ENCODE data around the gene C2orf81. TPM values are rescaled to one million over a fixed set of nuclear protein-coding genes. Genes with fewer than 3 reads are reported as not detected.
A peak's percentile ranks its signal among the peaks of the same experiment; 100 is the strongest.

The C2orf81 gene
- total and polyA plus RNA-seq, 7 experiments from 2014 or later = 4.3 to 10.5 (median 7.9) TPM

DNA sequence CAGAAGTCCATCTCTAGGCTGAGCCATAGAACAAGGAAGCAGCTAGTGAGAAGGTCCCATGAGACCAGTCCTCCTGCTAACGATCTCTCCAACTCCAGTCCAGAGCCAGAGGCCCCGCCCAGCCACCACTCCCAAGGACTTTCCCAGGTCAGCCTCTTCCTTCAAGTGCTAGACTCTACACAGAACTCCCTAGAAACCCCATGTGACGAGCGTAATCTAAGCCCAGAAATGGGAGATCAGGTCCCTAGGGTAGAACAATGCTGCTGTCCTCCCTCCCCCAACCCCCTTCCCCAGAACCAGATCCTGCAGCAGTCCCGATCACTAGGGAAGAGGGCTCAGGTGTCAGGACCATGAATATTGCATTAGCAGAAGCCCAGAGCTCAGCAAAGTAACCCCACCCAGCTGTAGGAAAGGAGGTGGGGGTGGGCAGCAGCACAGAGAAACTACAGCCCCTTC, 48.2 kb downstream of the C2orf81 start:
- H3K4me3 ChIP-seq (ENCODE audit: low read length) = no peak overlapping the region
- no peak overlapping the region for H3K27ac ChIP-seq (ENCODE audit: low read depth, low read length)
- Mint-ChIP-seq H3K4me1 (peaks cover 5 to 15% (median 8%) of the 10 kb centered on the region in 7 donors), H3K27me3 (no peaks in the 10 kb centered on the region), H3K4me3 (no peak overlapping the region), H3K27ac (peak overlapping the region in 1 of 9 donors; percentile 74), H3K36me3 (peaks cover 8 to 64% (median 40%) of the 10 kb centered on the region in 5 donors), H3K9me3 (no peaks in the 10 kb centered on the region)
- H3K4me1 ChIP-seq (ENCODE audit: control insufficient read depth in 2 of 2, insufficient read depth in 2 of 2, low read length in 2 of 2) = no peaks in the 10 kb centered on the region
- CTCF ChIA-PET = no interaction called here
- intact Hi-C loops (cut with micrococcal nuclease) = no loop called here
- H3K9me3 ChIP-seq (ENCODE audit: control insufficient read depth in 2 of 3, low read length in 3 of 3) = no peaks in the 10 kb centered on the region
- POLR2A ChIA-PET = interaction anchor here (0.7 kb wide), 1 partner anchor 215 kb away, joined by 3 read pairs; no protein-coding TSS in a partner anchor
- H3K36me3 ChIP-seq (ENCODE audit: control insufficient read depth in 2 of 3, insufficient read depth in 3 of 3, low read length in 3 of 3) = peaks cover 20 to 72% (median 23%) of the 10 kb centered on the region in 3 experiments
- H3K27me3 ChIP-seq (ENCODE audit: control insufficient read depth in 2 of 2, insufficient read depth in 2 of 2, low read length in 2 of 2) = no peaks in the 10 kb centered on the region
- DNase-seq = no peak
- no peak for ATAC-seq

DNA sequence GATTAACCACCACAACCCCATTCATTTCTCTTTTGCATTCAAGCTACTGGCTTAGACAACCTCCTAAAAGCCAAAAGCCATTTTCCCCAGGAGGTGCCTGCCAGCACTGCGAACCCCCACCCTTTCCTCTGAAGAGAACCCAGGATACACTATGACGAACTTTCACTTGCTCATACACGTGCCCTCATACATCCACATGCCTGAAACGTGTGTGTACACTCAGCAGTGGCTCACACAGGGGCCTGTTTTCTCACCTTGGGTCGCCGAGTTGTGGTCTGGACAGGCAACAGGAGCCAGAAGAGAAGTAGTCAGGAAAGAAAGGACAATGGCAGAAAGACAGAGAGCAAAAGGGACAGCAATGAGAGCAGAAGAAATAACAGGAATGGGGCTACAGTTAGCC, 48.7 kb downstream of the C2orf81 start:
- H3K4me1 ChIP-seq (ENCODE audit: control insufficient read depth in 2 of 2, insufficient read depth in 2 of 2, low read length in 2 of 2) = no peaks in the 10 kb centered on the region
- H3K36me3 ChIP-seq (ENCODE audit: control insufficient read depth in 2 of 3, insufficient read depth in 3 of 3, low read length in 3 of 3) = peaks cover 26 to 72% (median 28%) of the 10 kb centered on the region in 3 experiments
- no peak overlapping the region for H3K27ac ChIP-seq (ENCODE audit: low read depth, low read length)
- Mint-ChIP-seq H3K9me3 (no peaks in the 10 kb centered on the region), H3K4me1 (peaks cover 0 to 16% (median 7%) of the 10 kb centered on the region in 7 donors), H3K27ac (peak overlapping the region in 1 of 9 donors; percentile 84), H3K4me3 (no peak overlapping the region), H3K27me3 (no peaks in the 10 kb centered on the region), H3K36me3 (peaks cover 8 to 64% (median 42%) of the 10 kb centered on the region in 5 donors)
- ATAC-seq (no peak), DNase-seq (no peak)
- no peak overlapping the region for H3K4me3 ChIP-seq (ENCODE audit: low read length)
- POLR2A ChIA-PET = no interaction called here
- H3K27me3 ChIP-seq (ENCODE audit: control insufficient read depth in 2 of 2, insufficient read depth in 2 of 2, low read length in 2 of 2) = no peaks in the 10 kb centered on the region
- intact Hi-C loops (cut with micrococcal nuclease) = no loop called here
- CTCF ChIA-PET = interaction anchor here (0.6 kb wide), 1 partner anchor 20 kb away, joined by 3 read pairs; no protein-coding TSS in a partner anchor
- no peaks in the 10 kb centered on the region for H3K9me3 ChIP-seq (ENCODE audit: control insufficient read depth in 2 of 3, low read length in 3 of 3)

DNA sequence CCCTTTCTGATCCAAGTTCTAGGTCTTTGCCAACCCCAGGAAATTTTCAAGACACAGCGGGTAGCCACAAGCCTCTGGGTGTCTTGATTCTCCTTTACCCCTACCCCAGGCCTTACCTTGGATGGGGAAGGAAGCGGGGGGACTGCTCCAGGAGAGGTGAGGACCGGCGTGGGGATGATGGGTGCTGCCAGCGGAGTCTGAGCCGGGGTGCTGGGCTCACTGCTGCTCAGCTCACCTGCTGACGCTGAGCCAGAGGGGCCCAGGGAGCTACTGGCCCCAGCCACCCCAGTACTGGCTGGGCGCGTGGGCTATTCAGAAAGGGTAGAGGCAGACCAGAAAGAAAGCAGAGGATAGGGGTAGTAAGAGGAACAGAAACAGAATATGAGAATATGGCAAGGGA, 50.0 kb downstream of the C2orf81 start:
- DNase-seq (no peak), ATAC-seq (no peak)
- Histone ChIP-seq H3K9me3 (ENCODE audit: control insufficient read depth in 2 of 3, low read length in 3 of 3) (no peaks in the 10 kb centered on the region), H3K4me3 (ENCODE audit: low read length) (no peak overlapping the region), H3K36me3 (ENCODE audit: control insufficient read depth in 2 of 3, insufficient read depth in 3 of 3, low read length in 3 of 3) (peaks cover 28 to 72% (median 28%) of the 10 kb centered on the region in 3 experiments), H3K27me3 (ENCODE audit: control insufficient read depth in 2 of 2, insufficient read depth in 2 of 2, low read length in 2 of 2) (no peaks in the 10 kb centered on the region), H3K27ac (ENCODE audit: low read depth, low read length) (no peak overlapping the region), H3K4me1 (ENCODE audit: control insufficient read depth in 2 of 2, insufficient read depth in 2 of 2, low read length in 2 of 2) (no peaks in the 10 kb centered on the region)
- no peaks in the 10 kb centered on the region for H3K27me3 Mint-ChIP-seq
- H3K27ac Mint-ChIP-seq = peak overlapping the region in 2 of 9 donors; percentile 40 to 76
- H3K36me3 Mint-ChIP-seq = peaks cover 11 to 65% (median 48%) of the 10 kb centered on the region in 5 donors
- H3K4me3 Mint-ChIP-seq = no peak overlapping the region
- intact Hi-C loops (cut with micrococcal nuclease) = no loop called here
- H3K9me3 Mint-ChIP-seq = no peaks in the 10 kb centered on the region
- peaks cover 0 to 15% (median 0%) of the 10 kb centered on the region in 7 donors for H3K4me1 Mint-ChIP-seq
- POLR2A ChIA-PET = no interaction called here
- CTCF ChIA-PET = no interaction called here

DNA sequence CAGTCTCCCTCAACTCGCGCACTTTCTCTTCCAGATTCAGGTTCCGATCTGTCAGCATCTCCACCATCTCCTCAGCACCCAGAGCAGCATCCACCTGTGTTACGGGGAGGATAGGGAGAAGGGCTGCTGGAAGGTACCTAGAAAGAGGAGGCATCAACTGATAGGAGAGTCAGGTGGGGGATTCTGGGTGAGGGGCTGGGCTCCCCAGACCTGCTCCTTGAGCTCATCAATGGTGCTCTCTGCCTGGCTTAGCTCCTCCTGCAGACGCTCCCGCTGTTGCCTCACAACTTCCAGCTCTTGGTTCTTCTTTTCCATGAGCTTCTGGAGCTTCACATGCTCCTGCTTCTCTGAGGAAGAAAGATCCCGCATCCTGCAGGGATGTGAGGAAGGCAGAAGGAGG, 51.4 kb downstream of the C2orf81 start:
- DNase-seq (no peak), ATAC-seq (no peak)
- Histone ChIP-seq H3K4me3 (ENCODE audit: low read length) (no peak overlapping the region), H3K4me1 (ENCODE audit: control insufficient read depth in 2 of 2, insufficient read depth in 2 of 2, low read length in 2 of 2) (no peaks in the 10 kb centered on the region), H3K36me3 (ENCODE audit: control insufficient read depth in 2 of 3, insufficient read depth in 3 of 3, low read length in 3 of 3) (peaks cover 35 to 80% (median 37%) of the 10 kb centered on the region in 3 experiments), H3K27ac (ENCODE audit: low read depth, low read length) (no peak overlapping the region), H3K9me3 (ENCODE audit: control insufficient read depth in 2 of 3, low read length in 3 of 3) (no peaks in the 10 kb centered on the region), H3K27me3 (ENCODE audit: control insufficient read depth in 2 of 2, insufficient read depth in 2 of 2, low read length in 2 of 2) (no peaks in the 10 kb centered on the region)
- Mint-ChIP-seq H3K4me3 (no peak overlapping the region), H3K4me1 (peaks cover 0 to 9% (median 0%) of the 10 kb centered on the region in 7 donors), H3K27me3 (no peaks in the 10 kb centered on the region), H3K27ac (no peak overlapping the region), H3K36me3 (peaks cover 19 to 67% (median 48%) of the 10 kb centered on the region in 5 donors), H3K9me3 (no peaks in the 10 kb centered on the region)
- intact Hi-C loops (cut with micrococcal nuclease) = no loop called here
- CTCF ChIA-PET = interaction anchor here (1.3 kb wide), 1 partner anchor 35 kb away, joined by 3 read pairs; no protein-coding TSS in a partner anchor
- POLR2A ChIA-PET = no interaction called here

DNA sequence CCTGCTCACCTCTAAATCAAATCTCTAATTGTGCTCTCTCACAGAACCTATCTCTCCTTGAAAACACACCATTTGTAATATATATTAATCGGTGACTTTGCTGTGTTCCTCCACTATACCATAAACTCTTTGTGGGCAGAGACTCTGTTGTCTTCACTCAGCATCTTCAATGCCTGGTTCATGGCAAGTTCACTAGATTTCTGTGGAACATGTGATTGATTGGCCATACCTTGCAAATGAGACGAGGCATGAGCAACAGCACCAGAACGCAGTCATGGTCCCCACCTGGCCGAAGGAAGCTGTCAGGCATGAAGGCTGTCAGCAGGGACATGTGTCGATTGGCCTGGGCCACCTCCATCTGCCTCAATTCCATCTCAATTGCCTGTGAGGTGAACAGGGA, 52.9 kb downstream of the C2orf81 start:
- no peak overlapping the region for H3K4me3 Mint-ChIP-seq
- ChIA-PET POLR2A (interaction anchor here (0.6 kb wide), 1 partner anchor 278 kb away, joined by 3 read pairs; no protein-coding TSS in a partner anchor), CTCF (no interaction called here)
- no peaks in the 10 kb centered on the region for H3K27me3 Mint-ChIP-seq
- no peak for ATAC-seq
- Histone ChIP-seq H3K4me3 (ENCODE audit: low read length) (no peak overlapping the region), H3K27ac (ENCODE audit: low read depth, low read length) (no peak overlapping the region), H3K27me3 (ENCODE audit: control insufficient read depth in 2 of 2, insufficient read depth in 2 of 2, low read length in 2 of 2) (no peaks in the 10 kb centered on the region), H3K4me1 (ENCODE audit: control insufficient read depth in 2 of 2, insufficient read depth in 2 of 2, low read length in 2 of 2) (no peaks in the 10 kb centered on the region), H3K36me3 (ENCODE audit: control insufficient read depth in 2 of 3, insufficient read depth in 3 of 3, low read length in 3 of 3) (peaks cover 37 to 88% (median 40%) of the 10 kb centered on the region in 3 experiments), H3K9me3 (ENCODE audit: control insufficient read depth in 2 of 3, low read length in 3 of 3) (no peaks in the 10 kb centered on the region)
- peak overlapping the region in 1 of 9 donors; percentile 37 for H3K27ac Mint-ChIP-seq
- H3K36me3 Mint-ChIP-seq = peaks cover 19 to 77% (median 54%) of the 10 kb centered on the region in 5 donors
- intact Hi-C loops (cut with micrococcal nuclease) = no loop called here
- no peaks in the 10 kb centered on the region for H3K9me3 Mint-ChIP-seq
- H3K4me1 Mint-ChIP-seq = peaks cover 0 to 3% (median 0%) of the 10 kb centered on the region in 7 donors
- DNase-seq = no peak

DNA sequence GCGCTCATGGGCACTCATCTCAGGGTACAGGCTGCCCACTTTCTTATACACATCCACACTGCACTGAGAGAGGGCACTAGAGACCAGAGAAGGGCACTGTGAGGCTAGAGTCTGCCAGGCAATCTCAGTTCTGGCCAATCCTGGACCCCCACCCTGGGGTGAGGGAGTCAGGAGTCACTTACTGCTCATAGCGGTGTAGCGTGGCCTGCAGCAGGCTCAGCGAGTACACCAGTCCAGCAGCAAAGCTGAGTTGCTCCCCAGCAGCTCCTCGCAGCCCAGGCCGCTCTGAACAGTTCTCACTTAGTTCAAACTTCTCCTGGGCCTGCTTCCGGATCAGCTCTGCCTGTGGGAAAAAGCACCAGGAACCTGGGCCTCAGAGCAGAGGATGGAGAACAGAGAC, 53.6 kb downstream of the C2orf81 start:
- ChIA-PET POLR2A (no interaction called here), CTCF (no interaction called here)
- no peaks in the 10 kb centered on the region for H3K9me3 ChIP-seq (ENCODE audit: control insufficient read depth in 2 of 3, low read length in 3 of 3)
- H3K4me3 ChIP-seq (ENCODE audit: low read length) = no peak overlapping the region
- intact Hi-C loops (cut with micrococcal nuclease) = no loop called here
- H3K27me3 ChIP-seq (ENCODE audit: control insufficient read depth in 2 of 2, insufficient read depth in 2 of 2, low read length in 2 of 2) = no peaks in the 10 kb centered on the region
- H3K4me3 Mint-ChIP-seq = no peak overlapping the region
- DNase-seq = no peak
- H3K27ac Mint-ChIP-seq = no peak overlapping the region
- H3K36me3 ChIP-seq (ENCODE audit: control insufficient read depth in 2 of 3, insufficient read depth in 3 of 3, low read length in 3 of 3) = peaks cover 39 to 95% (median 47%) of the 10 kb centered on the region in 3 experiments
- no peaks in the 10 kb centered on the region for H3K4me1 ChIP-seq (ENCODE audit: control insufficient read depth in 2 of 2, insufficient read depth in 2 of 2, low read length in 2 of 2)
- peaks cover 0 to 3% (median 0%) of the 10 kb centered on the region in 7 donors for H3K4me1 Mint-ChIP-seq
- no peak overlapping the region for H3K27ac ChIP-seq (ENCODE audit: low read depth, low read length)
- H3K27me3 Mint-ChIP-seq = no peaks in the 10 kb centered on the region
- peaks cover 19 to 82% (median 55%) of the 10 kb centered on the region in 5 donors for H3K36me3 Mint-ChIP-seq
- no peaks in the 10 kb centered on the region for H3K9me3 Mint-ChIP-seq
- no peak for ATAC-seq

DNA sequence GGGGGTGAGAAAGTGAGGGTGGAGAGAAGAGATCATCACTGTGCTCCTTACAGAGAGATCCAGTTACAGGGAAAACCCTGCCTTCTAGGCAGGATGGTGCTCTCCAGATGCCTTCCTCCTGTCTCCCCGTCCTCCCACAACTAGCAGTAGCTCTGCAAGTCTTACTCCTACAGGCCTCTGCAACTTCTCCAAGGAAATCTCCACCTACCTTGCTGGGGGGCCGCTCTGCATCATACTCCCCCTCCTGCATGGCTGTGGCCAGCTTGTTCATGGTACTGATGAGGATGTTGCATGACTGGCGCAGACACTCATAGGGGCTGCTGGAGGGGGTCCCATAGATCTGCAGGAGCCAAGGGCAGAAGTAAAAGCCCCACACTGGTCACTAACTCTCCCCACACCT, 55.4 kb downstream of the C2orf81 start:
- Mint-ChIP-seq H3K27ac (peak overlapping the region in 2 of 9 donors; percentile 14 to 71), H3K36me3 (peaks cover 29 to 83% (median 49%) of the 10 kb centered on the region in 5 donors), H3K9me3 (no peaks in the 10 kb centered on the region), H3K27me3 (no peaks in the 10 kb centered on the region), H3K4me3 (no peak overlapping the region), H3K4me1 (peaks cover 0 to 3% (median 0%) of the 10 kb centered on the region in 7 donors)
- CTCF ChIA-PET = no interaction called here
- no peak overlapping the region for H3K27ac ChIP-seq (ENCODE audit: low read depth, low read length)
- no peaks in the 10 kb centered on the region for H3K9me3 ChIP-seq (ENCODE audit: control insufficient read depth in 2 of 3, low read length in 3 of 3)
- H3K4me3 ChIP-seq (ENCODE audit: low read length) = no peak overlapping the region
- intact Hi-C loops (cut with micrococcal nuclease) = no loop called here
- DNase-seq (no peak), ATAC-seq (no peak)
- H3K36me3 ChIP-seq (ENCODE audit: control insufficient read depth in 2 of 3, insufficient read depth in 3 of 3, low read length in 3 of 3) = peaks cover 45 to 100% (median 50%) of the 10 kb centered on the region in 3 experiments
- no peaks in the 10 kb centered on the region for H3K27me3 ChIP-seq (ENCODE audit: control insufficient read depth in 2 of 2, insufficient read depth in 2 of 2, low read length in 2 of 2)
- POLR2A ChIA-PET = no interaction called here
- H3K4me1 ChIP-seq (ENCODE audit: control insufficient read depth in 2 of 2, insufficient read depth in 2 of 2, low read length in 2 of 2) = no peaks in the 10 kb centered on the region

All from naive thymus-derived CD4-positive, alpha-beta T cell (primary cell).